ENCODE data around the gene ADGRV1.

The ADGRV1 gene

GRCh38 chr5:91150636-91151035 lies 592.0 kb downstream of the ADGRV1 start:
- Histone ChIP-seq H4K20me1 (ENCODE audit: low read depth, low read length) (no peaks in the 10 kb centered on the region), H3K36me3 (ENCODE audit: low read length) (no peaks in the 10 kb centered on the region), H3F3A (ENCODE audit: insufficient read depth) (no peaks in the 10 kb centered on the region), H3K27ac (ENCODE audit: low read depth, low read length) (no peak overlapping the region), H3K79me2 (ENCODE audit: insufficient read depth, low read length) (no peaks in the 10 kb centered on the region), H3K9me3 (ENCODE audit: insufficient read depth, low read length) (no peaks in the 10 kb centered on the region), H3K9me2 (replicated peaks; ENCODE audit: insufficient read depth, low read length) (no peaks in the 10 kb centered on the region), H3K4me3 (ENCODE audit: insufficient read depth, low read length, poor library complexity, severe bottlenecking) (no peak overlapping the region), H3K4me2 (ENCODE audit: low read depth, low read length, poor library complexity, severe bottlenecking) (no peak overlapping the region), H3K9ac (ENCODE audit: low read length) (no peak overlapping the region), H2AFZ (ENCODE audit: low read depth, low read length, severe bottlenecking) (no peak overlapping the region), H3K27me3 (ENCODE audit: low read length) (no peaks in the 10 kb centered on the region)
- TF ChIP-seq CTCF (IDR thresholded peaks at IDR 0.05; ENCODE audit: insufficient read depth, low read length, poor library complexity, severe bottlenecking), result no peak
- TF ChIP-seq EZH2phosphoT487 (conservative IDR thresholded peaks at IDR 0.05; ENCODE audit: low read length), result no peak

DNA sequence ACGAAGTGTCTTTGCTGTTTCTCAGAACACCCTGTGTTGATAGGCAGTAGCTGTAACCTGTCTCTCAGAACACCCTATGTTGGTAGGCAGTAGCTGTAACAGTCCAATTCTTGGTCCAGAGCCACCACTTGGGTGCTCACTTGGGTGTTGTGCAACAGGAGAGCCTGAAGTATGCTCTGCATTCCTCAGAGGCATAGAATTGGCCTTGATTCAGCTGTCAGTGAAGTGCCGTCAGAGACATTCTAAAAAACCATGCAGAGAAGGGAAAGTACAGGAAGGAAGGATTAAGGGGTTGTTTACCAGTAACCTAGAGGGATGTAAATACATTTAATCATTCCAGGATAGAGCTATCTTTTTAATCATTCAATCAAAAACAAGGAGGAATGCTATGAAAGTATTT lies 593.4 kb downstream of the ADGRV1 start:
- no peak overlapping the region for H3K9ac ChIP-seq (ENCODE audit: low read length)
- TF ChIP-seq CTCF (IDR thresholded peaks at IDR 0.05; ENCODE audit: insufficient read depth, low read length, poor library complexity, severe bottlenecking) (no peak), EZH2phosphoT487 (conservative IDR thresholded peaks at IDR 0.05; ENCODE audit: low read length) (no peak)
- H3K4me3 ChIP-seq (ENCODE audit: insufficient read depth, low read length, poor library complexity, severe bottlenecking), result no peak overlapping the region
- H2AFZ ChIP-seq (ENCODE audit: low read depth, low read length, severe bottlenecking), result no peak overlapping the region
- H3K4me2 ChIP-seq (ENCODE audit: low read depth, low read length, poor library complexity, severe bottlenecking), result no peak overlapping the region
- H3K36me3 ChIP-seq (ENCODE audit: low read length), result no peaks in the 10 kb centered on the region
- no peak overlapping the region for H3K27ac ChIP-seq (ENCODE audit: low read depth, low read length)
- H3K9me3 ChIP-seq (ENCODE audit: insufficient read depth, low read length), result no peaks in the 10 kb centered on the region
- H3F3A ChIP-seq (ENCODE audit: insufficient read depth), result no peaks in the 10 kb centered on the region
- no peaks in the 10 kb centered on the region for H3K79me2 ChIP-seq (ENCODE audit: insufficient read depth, low read length)
- H3K9me2 ChIP-seq (replicated peaks; ENCODE audit: insufficient read depth, low read length), result no peaks in the 10 kb centered on the region
- no peaks in the 10 kb centered on the region for H3K27me3 ChIP-seq (ENCODE audit: low read length)
- no peaks in the 10 kb centered on the region for H4K20me1 ChIP-seq (ENCODE audit: low read depth, low read length)

DNA sequence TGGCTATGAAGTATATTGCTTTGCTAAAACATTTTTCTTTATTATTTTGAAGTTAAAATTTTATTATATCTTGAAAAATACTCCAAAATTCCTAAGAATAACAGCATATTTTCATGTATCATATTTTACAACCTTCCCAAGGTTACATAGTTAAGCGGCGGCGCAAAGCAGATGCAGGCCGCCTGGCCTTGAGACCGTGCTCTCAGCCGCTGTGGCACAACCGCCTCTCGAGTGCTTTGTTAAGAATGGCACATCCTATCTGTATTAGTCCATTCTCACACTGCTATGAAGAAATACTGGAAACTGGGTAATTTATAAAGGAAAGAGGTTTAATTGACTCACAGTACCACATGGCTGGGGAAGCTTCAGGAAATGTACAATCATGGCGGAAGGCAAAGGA lies 595.7 kb downstream of the ADGRV1 start:
- TF ChIP-seq EZH2phosphoT487 (conservative IDR thresholded peaks at IDR 0.05; ENCODE audit: low read length) (no peak), CTCF (IDR thresholded peaks at IDR 0.05; ENCODE audit: insufficient read depth, low read length, poor library complexity, severe bottlenecking) (no peak)
- Histone ChIP-seq H3F3A (ENCODE audit: insufficient read depth) (no peaks in the 10 kb centered on the region), H3K4me2 (ENCODE audit: low read depth, low read length, poor library complexity, severe bottlenecking) (no peak overlapping the region), H3K9me2 (replicated peaks; ENCODE audit: insufficient read depth, low read length) (no peaks in the 10 kb centered on the region), H3K27me3 (ENCODE audit: low read length) (no peaks in the 10 kb centered on the region), H3K36me3 (ENCODE audit: low read length) (no peaks in the 10 kb centered on the region), H4K20me1 (ENCODE audit: low read depth, low read length) (no peaks in the 10 kb centered on the region), H3K9ac (ENCODE audit: low read length) (no peak overlapping the region), H3K27ac (ENCODE audit: low read depth, low read length) (no peak overlapping the region), H3K4me3 (ENCODE audit: insufficient read depth, low read length, poor library complexity, severe bottlenecking) (no peak overlapping the region), H2AFZ (ENCODE audit: low read depth, low read length, severe bottlenecking) (no peak overlapping the region), H3K79me2 (ENCODE audit: insufficient read depth, low read length) (no peaks in the 10 kb centered on the region), H3K9me3 (ENCODE audit: insufficient read depth, low read length) (no peaks in the 10 kb centered on the region)

GRCh38 chr5:91155274-91155673 lies 596.7 kb downstream of the ADGRV1 start:
- TF ChIP-seq EZH2phosphoT487 (conservative IDR thresholded peaks at IDR 0.05; ENCODE audit: low read length) (no peak), CTCF (IDR thresholded peaks at IDR 0.05; ENCODE audit: insufficient read depth, low read length, poor library complexity, severe bottlenecking) (no peak)
- no peak overlapping the region for H3K4me3 ChIP-seq (ENCODE audit: insufficient read depth, low read length, poor library complexity, severe bottlenecking)

More at GRCh38 chr5:91155274-91155673, 596.7 kb downstream of the ADGRV1 start:
- Histone ChIP-seq H3K9ac (ENCODE audit: low read length) (no peak overlapping the region), H2AFZ (ENCODE audit: low read depth, low read length, severe bottlenecking) (no peak overlapping the region), H3K79me2 (ENCODE audit: insufficient read depth, low read length) (no peaks in the 10 kb centered on the region), H3K27me3 (ENCODE audit: low read length) (no peaks in the 10 kb centered on the region), H3K9me2 (replicated peaks; ENCODE audit: insufficient read depth, low read length) (no peaks in the 10 kb centered on the region), H3K27ac (ENCODE audit: low read depth, low read length) (no peak overlapping the region), H3K36me3 (ENCODE audit: low read length) (no peaks in the 10 kb centered on the region), H4K20me1 (ENCODE audit: low read depth, low read length) (no peaks in the 10 kb centered on the region), H3K9me3 (ENCODE audit: insufficient read depth, low read length) (no peaks in the 10 kb centered on the region), H3K4me2 (ENCODE audit: low read depth, low read length, poor library complexity, severe bottlenecking) (no peak overlapping the region), H3F3A (ENCODE audit: insufficient read depth) (no peaks in the 10 kb centered on the region)

All from SU-DHL-6 (cell line).